BLaER1 treated with 17β-estradiol and CSF1 and Interleukin-3, amounts not matched to agents 10 nM and 100 nM (cell line): Measurements from ENCODE around the gene TIAM2.

Experiments used
- H3K27ac ChIP-seq, 11 experiments: shearing (Covaris generic); formaldehyde crosslinking; 2 replicates each; pipeline ENCODE4 v1.8.1; 2022
- H3K27me3 ChIP-seq, 11 experiments: shearing (Covaris generic); formaldehyde crosslinking; 2 replicates each; pipeline ENCODE4 v1.8.1; 2022
- H3K36me3 ChIP-seq, 11 experiments: shearing (Covaris generic); formaldehyde crosslinking; 2 replicates each; pipeline ENCODE4 v1.8.1; 2022
- H3K4me1 ChIP-seq, 10 experiments: shearing (Covaris generic); formaldehyde crosslinking; 2 replicates each; pipeline ENCODE4 v1.8.1; 2022
- H3K4me2 ChIP-seq, 11 experiments: shearing (Covaris generic); formaldehyde crosslinking; 2 replicates each; pipeline ENCODE4 v1.8.1; 2022
- H3K4me3 ChIP-seq, 10 experiments: shearing (Covaris generic); formaldehyde crosslinking; 2 replicates each; pipeline ENCODE4 v1.8.1; 2022
- H3K9ac ChIP-seq, 11 experiments: shearing (Covaris generic); formaldehyde crosslinking; 2 replicates each; pipeline ENCODE4 v1.8.1; 2022
- H3K9me3 ChIP-seq, 11 experiments: shearing (Covaris generic); formaldehyde crosslinking; replicated peaks in 1 of 11; 2 replicates each; pipeline ENCODE4 v1.8.1; 2022
- H4K20me1 ChIP-seq, 11 experiments: shearing (Covaris generic); formaldehyde crosslinking; 2 replicates each; pipeline ENCODE4 v1.8.1; 2022
- Cebpa-rat ChIP-seq, 11 experiments: shearing (Covaris generic); IDR thresholded peaks; 2 replicates each; pipeline ENCODE4 v1.8.1; 2022

Gene TIAM2

DNA sequence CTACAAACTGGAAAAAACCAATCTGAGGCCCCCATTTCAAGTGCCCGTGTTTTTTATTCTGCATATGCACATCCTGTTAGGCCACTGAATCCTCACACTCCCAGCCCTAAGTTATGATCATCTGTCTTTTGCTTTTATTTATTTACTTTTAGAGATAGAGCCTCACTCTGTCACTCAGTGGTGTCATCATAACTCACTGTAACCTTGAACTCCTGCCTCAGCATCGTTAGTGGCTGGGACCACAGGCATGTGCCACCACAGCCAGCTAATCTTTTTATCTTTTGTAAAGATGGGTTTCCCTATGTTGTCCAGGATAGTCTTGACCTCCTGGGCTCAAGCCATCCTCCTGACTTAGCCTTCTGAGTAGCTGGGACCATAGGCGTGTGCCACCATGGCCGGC lies 239.1 kb downstream of the TIAM2 start:
- Histone ChIP-seq H3K4me2 (no peak overlapping the region), H3K4me3 (no peak overlapping the region), H3K9ac (no peak overlapping the region)

GRCh38 chr6:155234687-155235086 lies 239.6 kb downstream of the TIAM2 start:
- Histone ChIP-seq H3K27ac (no peak overlapping the region), H3K9me3 (peaks cover 16 to 29% (median 26%) of the 10 kb centered on the region in 11 experiments), H3K36me3 (peaks cover 0 to 8% (median 0%) of the 10 kb centered on the region in 11 experiments; a peak in 4 of 22 replicates), H3K4me2 (no peak overlapping the region), H3K27me3 (no peaks in the 10 kb centered on the region), H3K4me1 (no peaks in the 10 kb centered on the region), H3K9ac (no peak overlapping the region), H3K4me3 (no peak overlapping the region), H4K20me1 (no peaks in the 10 kb centered on the region)
- no peak for TF ChIP-seq Cebpa-rat (IDR thresholded peaks at IDR 0.05)

More for the DNA sequence above, 239.1 kb downstream of the TIAM2 start:
- Histone ChIP-seq H3K27me3 (no peaks in the 10 kb centered on the region), H3K4me1 (no peaks in the 10 kb centered on the region), H3K27ac (no peak overlapping the region), H3K9me3 (peaks cover 16 to 31% (median 26%) of the 10 kb centered on the region in 11 experiments), H4K20me1 (no peaks in the 10 kb centered on the region), H3K36me3 (peaks cover 0 to 8% (median 0%) of the 10 kb centered on the region in 11 experiments; a peak in 4 of 22 replicates)
- no peak for TF ChIP-seq Cebpa-rat (IDR thresholded peaks at IDR 0.05)

DNA sequence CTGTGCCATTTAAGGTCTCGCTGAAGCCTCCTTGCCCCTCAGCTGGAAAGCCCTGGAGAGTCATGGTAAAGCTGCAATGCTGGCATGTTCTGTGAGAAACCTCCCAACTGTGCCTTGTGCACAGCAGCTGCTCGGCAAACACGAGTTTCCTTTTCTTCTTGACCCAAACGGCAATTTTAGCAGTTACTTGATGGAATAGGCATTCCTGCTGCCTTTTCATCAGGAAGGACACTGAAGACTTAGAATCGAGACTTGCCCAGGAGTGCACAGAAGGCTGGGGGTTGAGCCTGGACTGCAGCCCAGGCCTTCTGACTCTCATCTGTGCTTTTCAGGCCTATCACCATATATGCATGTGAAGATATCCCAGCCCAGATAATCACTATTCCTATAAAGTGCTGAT lies 240.0 kb downstream of the TIAM2 start:
- Histone ChIP-seq H3K27me3 (no peaks in the 10 kb centered on the region), H3K36me3 (peaks cover 0 to 8% (median 0%) of the 10 kb centered on the region in 11 experiments; a peak in 4 of 22 replicates), H3K4me2 (no peak overlapping the region), H3K27ac (no peak overlapping the region), H3K4me1 (no peaks in the 10 kb centered on the region), H4K20me1 (no peaks in the 10 kb centered on the region), H3K9me3 (peaks cover 16 to 29% (median 22%) of the 10 kb centered on the region in 11 experiments), H3K4me3 (no peak overlapping the region), H3K9ac (no peak overlapping the region)
- TF ChIP-seq Cebpa-rat (IDR thresholded peaks at IDR 0.05) = no peak

- Histone ChIP-seq H4K20me1 (no peaks in the 10 kb centered on the region), H3K9ac (no peak overlapping the region), H3K4me2 (no peak overlapping the region), H3K4me3 (no peak overlapping the region), H3K36me3 (peaks cover 0 to 8% (median 0%) of the 10 kb centered on the region in 11 experiments; a peak in 4 of 22 replicates), H3K9me3 (peaks cover 16 to 29% (median 21%) of the 10 kb centered on the region in 11 experiments), H3K27ac (no peak overlapping the region), H3K4me1 (no peaks in the 10 kb centered on the region), H3K27me3 (no peaks in the 10 kb centered on the region)
- TF ChIP-seq Cebpa-rat (IDR thresholded peaks at IDR 0.05) = no peak
These were observed 242.5 kb downstream of the TIAM2 start for GRCh38 chr6:155237613-155238012.

DNA sequence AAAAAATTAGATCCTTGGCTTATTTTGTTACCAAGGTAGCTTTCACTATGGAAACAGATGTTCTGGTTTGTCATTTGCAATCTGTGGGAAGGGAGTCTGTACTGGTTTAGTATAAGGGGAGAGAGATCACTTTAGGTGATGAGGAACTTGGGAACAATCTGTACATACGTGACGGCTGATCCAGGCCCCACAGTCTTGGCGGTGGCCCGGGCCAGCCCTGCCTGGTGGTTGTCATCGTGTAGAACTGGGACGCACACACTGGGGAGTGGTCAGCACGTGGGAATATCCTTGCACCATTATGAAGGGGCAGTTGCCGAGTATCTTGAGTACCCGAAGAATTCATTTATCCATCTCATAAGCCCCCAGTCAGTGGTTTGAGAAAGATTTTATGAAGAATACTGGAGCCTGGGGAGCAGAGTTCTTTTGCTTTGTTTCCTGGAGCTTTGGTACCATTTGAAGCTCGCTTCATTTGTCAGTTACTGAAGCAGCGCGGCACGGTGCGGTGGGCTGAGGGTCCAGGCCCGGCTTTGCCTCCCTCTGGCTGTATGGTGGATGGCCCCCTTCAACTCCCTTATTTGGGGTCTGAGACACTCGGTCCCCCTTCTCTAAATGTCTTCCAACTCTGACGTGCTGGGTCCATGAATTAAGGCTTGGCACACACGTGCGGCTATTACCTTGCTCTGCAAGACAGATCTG lies 245.9 kb downstream of the TIAM2 start:
- TF ChIP-seq Cebpa-rat (IDR thresholded peaks at IDR 0.05) = no peak
- Histone ChIP-seq H3K27me3 (no peaks in the 10 kb centered on the region), H3K4me2 (no peak overlapping the region)

DNA sequence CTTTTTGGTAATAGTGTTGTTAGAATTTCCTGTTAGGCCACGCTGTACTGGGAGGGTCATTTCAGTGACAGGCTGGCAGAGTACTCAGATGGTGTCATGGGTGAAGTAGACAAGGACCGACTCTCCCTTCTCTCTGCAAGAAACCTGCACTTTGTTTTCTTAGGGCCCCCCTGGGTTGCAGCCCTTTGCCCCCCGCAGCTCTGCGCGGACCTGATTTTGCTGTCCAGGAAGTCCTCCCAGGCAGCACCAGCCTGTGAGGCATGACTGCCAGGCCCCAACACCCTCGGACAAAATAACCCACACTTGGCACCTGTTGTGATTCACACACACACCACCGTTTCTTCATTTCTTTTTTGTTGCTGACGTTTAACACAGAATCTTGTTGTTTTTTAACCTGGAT lies 246.9 kb downstream of the TIAM2 start:
- TF ChIP-seq Cebpa-rat (IDR thresholded peaks at IDR 0.05) = no peak
- H4K20me1 ChIP-seq = no peaks in the 10 kb centered on the region; a peak in 1 of 22 replicates
- peaks cover 16 to 26% (median 17%) of the 10 kb centered on the region in 11 experiments for H3K9me3 ChIP-seq
- no peaks in the 10 kb centered on the region for H3K27me3 ChIP-seq
- H3K4me2 ChIP-seq = no peak overlapping the region
- H3K9ac ChIP-seq = no peak overlapping the region
- peaks cover 0 to 14% (median 0%) of the 10 kb centered on the region in 11 experiments; a peak in 5 of 22 replicates for H3K36me3 ChIP-seq
- no peak overlapping the region for H3K4me3 ChIP-seq
- H3K4me1 ChIP-seq = no peaks in the 10 kb centered on the region
- no peak overlapping the region for H3K27ac ChIP-seq

More for the DNA sequence above, 245.9 kb downstream of the TIAM2 start:
- Histone ChIP-seq H3K36me3 (peaks cover 0 to 8% (median 0%) of the 10 kb centered on the region in 11 experiments; a peak in 5 of 22 replicates), H3K4me3 (no peak overlapping the region), H4K20me1 (no peaks in the 10 kb centered on the region; a peak in 1 of 22 replicates), H3K4me1 (no peaks in the 10 kb centered on the region), H3K27ac (no peak overlapping the region), H3K9me3 (peaks cover 16 to 29% (median 21%) of the 10 kb centered on the region in 11 experiments), H3K9ac (no peak overlapping the region)

DNA sequence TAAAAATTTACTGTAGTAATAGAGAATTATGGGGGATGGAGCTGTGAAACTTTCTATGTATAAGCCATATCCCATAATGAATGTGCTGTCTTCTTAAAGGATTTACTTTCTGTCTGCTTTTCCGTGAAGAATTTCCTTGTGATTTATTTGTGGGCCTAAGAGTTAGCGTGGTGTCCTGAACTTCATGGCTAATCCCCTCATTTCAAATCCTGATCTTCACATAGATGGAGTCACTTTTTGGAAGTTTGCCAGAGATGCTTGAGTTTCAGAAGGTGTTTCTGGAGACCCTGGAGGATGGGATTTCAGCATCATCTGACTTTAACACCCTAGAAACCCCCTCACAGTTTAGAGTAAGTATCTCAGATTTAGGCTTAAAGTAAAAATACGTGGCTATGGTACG lies 249.3 kb downstream of the TIAM2 start:
- H4K20me1 ChIP-seq = no peaks in the 10 kb centered on the region; a peak in 1 of 22 replicates

DNA sequence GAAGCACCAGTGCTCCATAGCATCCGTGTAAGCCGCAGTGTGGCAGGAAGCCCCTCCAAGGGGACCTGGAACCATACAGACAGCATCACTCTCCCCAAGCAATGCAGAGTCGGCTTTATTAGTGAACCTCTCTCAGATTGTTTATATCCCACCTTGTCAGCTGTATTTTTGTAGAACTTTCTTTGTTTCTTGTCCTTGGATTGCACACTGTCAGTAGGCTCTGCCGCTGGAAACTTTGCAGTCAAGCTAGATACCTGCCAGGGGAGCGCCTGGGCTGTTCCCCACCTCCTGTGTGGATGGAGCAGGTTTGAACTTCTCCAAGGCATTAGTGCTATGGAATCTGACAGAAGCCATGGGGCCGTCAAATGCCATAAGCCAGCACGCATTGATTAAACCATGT lies 250.1 kb downstream of the TIAM2 start:
- Histone ChIP-seq H3K4me1 (no peaks in the 10 kb centered on the region), H3K27ac (no peak overlapping the region), H3K9ac (no peak overlapping the region), H3K27me3 (no peaks in the 10 kb centered on the region), H3K9me3 (no peaks in the 10 kb centered on the region), H3K4me2 (no peak overlapping the region), H3K36me3 (peaks cover 0 to 20% (median under 1%) of the 10 kb centered on the region in 11 experiments; a peak in 6 of 22 replicates), H4K20me1 (no peaks in the 10 kb centered on the region; a peak in 1 of 22 replicates), H3K4me3 (no peak overlapping the region)
- TF ChIP-seq Cebpa-rat (IDR thresholded peaks at IDR 0.05) = no peak

More for the DNA sequence above, 249.3 kb downstream of the TIAM2 start:
- no peak for TF ChIP-seq Cebpa-rat (IDR thresholded peaks at IDR 0.05)
- no peak overlapping the region for H3K4me3 ChIP-seq
- H3K9me3 ChIP-seq = peaks cover 0 to 2% (median 0%) of the 10 kb centered on the region in 11 experiments; a peak in 1 of 22 replicates
- no peaks in the 10 kb centered on the region for H3K4me1 ChIP-seq
- no peaks in the 10 kb centered on the region for H3K27me3 ChIP-seq
- no peak overlapping the region for H3K4me2 ChIP-seq
- no peak overlapping the region for H3K27ac ChIP-seq
- H3K9ac ChIP-seq = no peak overlapping the region
- H3K36me3 ChIP-seq = peaks cover 0 to 13% (median 0%) of the 10 kb centered on the region in 11 experiments; a peak in 6 of 22 replicates

DNA sequence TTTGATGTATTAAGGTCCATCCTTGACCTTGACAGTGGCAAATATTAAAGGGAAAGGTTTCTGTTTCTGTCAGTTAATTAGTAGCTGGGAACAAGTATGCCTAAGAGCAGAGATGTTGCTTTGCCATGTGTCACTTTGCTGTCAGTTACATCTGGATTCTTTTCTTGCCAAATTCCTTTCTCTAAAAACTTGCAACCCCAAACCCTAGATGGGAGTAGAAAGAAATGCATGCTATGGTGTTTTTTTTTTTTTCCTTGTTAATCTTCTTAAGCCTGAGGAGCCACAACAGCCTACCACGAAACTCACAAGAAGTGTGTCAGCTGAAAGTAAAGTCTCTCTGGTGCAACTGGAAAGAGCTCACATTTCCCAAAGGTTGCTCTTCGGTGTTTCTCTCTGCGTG lies 250.7 kb downstream of the TIAM2 start:
- H3K27me3 ChIP-seq = no peaks in the 10 kb centered on the region
- H3K36me3 ChIP-seq = peaks cover under 1 to 27% (median 6%) of the 10 kb centered on the region in 11 experiments; a peak in 13 of 22 replicates
- no peaks in the 10 kb centered on the region; a peak in 1 of 22 replicates for H4K20me1 ChIP-seq
- no peak for TF ChIP-seq Cebpa-rat (IDR thresholded peaks at IDR 0.05)
- H3K4me1 ChIP-seq = no peaks in the 10 kb centered on the region
- no peak overlapping the region for H3K9ac ChIP-seq
- no peak overlapping the region for H3K27ac ChIP-seq
- H3K9me3 ChIP-seq = no peaks in the 10 kb centered on the region
- H3K4me3 ChIP-seq = no peak overlapping the region
- H3K4me2 ChIP-seq = no peak overlapping the region
